Trophoblast cell (in vitro differentiated cells and primary cell): ENCODE data around the gene NMNAT3.
A peak's percentile ranks its signal among the peaks of the same experiment; 100 is the strongest.

ENCODE experiments used
- DNase-seq, 2 donors: peaks; one replicate each; pipeline ENCODE4 v3.0.0-alpha.2; 2016
- H2AFZ ChIP-seq: 2 replicates; pipeline ENCODE4 v1.6.1; 2013; ENCODE audit warnings: low read length, moderate library complexity, mild to moderate bottlenecking; ENCODE audit not compliant: insufficient read depth, poor library complexity
- H2AK5ac ChIP-seq: 2 replicates; pipeline ENCODE4 v1.6.1; 2013; ENCODE audit warnings: mild to moderate bottlenecking, low read length
- H2BK120ac ChIP-seq: 2 replicates; pipeline ENCODE4 v1.6.1; 2013; ENCODE audit warnings: low read length, mild to moderate bottlenecking, moderate library complexity; ENCODE audit not compliant: insufficient read depth, poor library complexity
- H2BK12ac ChIP-seq: 2 replicates; pipeline ENCODE4 v1.6.1; 2013; ENCODE audit warnings: mild to moderate bottlenecking, low read length, moderate library complexity
- H2BK5ac ChIP-seq: 2 replicates; pipeline ENCODE4 v1.6.1; 2013; ENCODE audit warnings: low read length, low read depth, moderate library complexity, mild to moderate bottlenecking; ENCODE audit not compliant: poor library complexity
- H3K14ac ChIP-seq: 2 replicates; pipeline ENCODE4 v1.6.1; 2013; ENCODE audit warnings: mild to moderate bottlenecking, low read length
- H3K18ac ChIP-seq: 2 replicates; pipeline ENCODE4 v1.6.1; 2013; ENCODE audit warnings: mild to moderate bottlenecking, low read length
- H3K23ac ChIP-seq: 2 replicates; pipeline ENCODE4 v1.6.1; 2013; ENCODE audit warnings: low read length
- H3K27ac ChIP-seq: 2 replicates; pipeline ENCODE4 v1.5.1; 2013; ENCODE audit warnings: low read depth, mild to moderate bottlenecking, inconsistent platforms, low read length, moderate library complexity
- H3K27me3 ChIP-seq: 2 replicates; pipeline ENCODE4 v1.6.1; 2013; ENCODE audit warnings: inconsistent platforms, mild to moderate bottlenecking, low read length, moderate library complexity; ENCODE audit not compliant: insufficient read depth
- H3K36me3 ChIP-seq, 2 experiments: 1 replicate in 1 of 2; 2 replicates in 1 of 2; pipeline ENCODE4 v1.6.1; 2013; ENCODE audit warnings: low read length in 2 of 2, mild to moderate bottlenecking in 2 of 2, moderate library complexity in 1 of 2; ENCODE audit not compliant: insufficient read depth in 2 of 2, control insufficient read depth in 1 of 2
- H3K4ac ChIP-seq: 2 replicates; pipeline ENCODE4 v1.6.1; 2013; ENCODE audit warnings: low read depth, mild to moderate bottlenecking, low read length, moderate library complexity
- H3K4me1 ChIP-seq, 2 experiments: 1 replicate in 1 of 2; 2 replicates in 1 of 2; pipeline ENCODE4 v1.6.1; 2013; ENCODE audit warnings: low read length in 2 of 2, mild to moderate bottlenecking in 2 of 2, moderate library complexity in 1 of 2; ENCODE audit not compliant: insufficient read depth in 2 of 2, control insufficient read depth in 1 of 2
- H3K4me2 ChIP-seq: 2 replicates; pipeline ENCODE4 v1.6.1; 2013; ENCODE audit warnings: inconsistent platforms, mild to moderate bottlenecking, low read length, moderate library complexity
- H3K4me3 ChIP-seq: 2 replicates; pipeline ENCODE4 v1.5.1; 2013; ENCODE audit warnings: mild to moderate bottlenecking, low read depth, low read length, inconsistent platforms
- H3K79me1 ChIP-seq: one replicate; pipeline ENCODE4 v1.6.1; 2013; ENCODE audit warnings: low read length
- H3K79me2 ChIP-seq: 2 replicates; pipeline ENCODE4 v1.6.1; 2013; ENCODE audit warnings: low read length, mild to moderate bottlenecking; ENCODE audit not compliant: control insufficient read depth, insufficient read depth, poor library complexity
- H3K9ac ChIP-seq: 2 replicates; pipeline ENCODE4 v1.6.1; 2013; ENCODE audit warnings: mild to moderate bottlenecking, low read length
- H3K9me3 ChIP-seq: 2 replicates; pipeline ENCODE4 v1.6.1; 2013; ENCODE audit warnings: low read depth, mild to moderate bottlenecking, control low read depth, inconsistent platforms, low read length; ENCODE audit not compliant: insufficient read depth
- H4K12ac ChIP-seq: 2 replicates; pipeline ENCODE4 v1.6.1; 2013; ENCODE audit warnings: low read depth, mild to moderate bottlenecking, low read length, moderate library complexity
- H4K8ac ChIP-seq: 2 replicates; pipeline ENCODE4 v1.6.1; 2013; ENCODE audit warnings: low read depth, mild to moderate bottlenecking, low read length, moderate library complexity
- H4K91ac ChIP-seq: one replicate; pipeline ENCODE4 v1.6.1; 2013; ENCODE audit warnings: low read depth, mild to moderate bottlenecking, low read length, moderate library complexity
- WGBS: extraction: QIAGEN DNeasy Blood & Tissue Kit; methylation state at CpG from one replicate; pipeline ENCODE4 v1.1.7; 2013; ENCODE audit warnings: missing lambda C conversion rate; ENCODE audit not compliant: insufficient read length, insufficient coverage; ENCODE audit errors: extremely low coverage; 5-methylcytosine and 5-hydroxymethylcytosine counted together

Gene NMNAT3

GRCh38 chr3:139671863-139672646, 5.7 kb downstream of the NMNAT3 start:
- peaks cover 3% of the 10 kb centered on the region for H3K27me3 ChIP-seq
- no CpG with 5 or more reads among the region's 7 CpGs for WGBS
- no peak overlapping the region for H4K91ac ChIP-seq
- H3K4me2 ChIP-seq = no peak overlapping the region
- no peak overlapping the region for H3K27ac ChIP-seq
- H2AFZ ChIP-seq = no peak overlapping the region
- no peak overlapping the region for H3K14ac ChIP-seq
- H3K4me1 ChIP-seq = no peaks in the 10 kb centered on the region
- H3K18ac ChIP-seq = no peak overlapping the region
- no peak overlapping the region for H3K9ac ChIP-seq
- no peak overlapping the region for H3K4ac ChIP-seq
- H2BK120ac ChIP-seq = no peak overlapping the region
- H4K12ac ChIP-seq = no peak overlapping the region
- H3K9me3 ChIP-seq = peaks cover 1% of the 10 kb centered on the region
- H3K23ac ChIP-seq = no peak overlapping the region
- no peak overlapping the region for H2BK12ac ChIP-seq
- no peak overlapping the region for H3K4me3 ChIP-seq
- H3K79me1 ChIP-seq = no peaks in the 10 kb centered on the region
- no peak for DNase-seq
- no peak overlapping the region for H2AK5ac ChIP-seq
- no peaks in the 10 kb centered on the region for H3K79me2 ChIP-seq
- no peaks in the 10 kb centered on the region for H3K36me3 ChIP-seq
- H4K8ac ChIP-seq = no peak overlapping the region
- no peak overlapping the region for H2BK5ac ChIP-seq

- WGBS = no CpG with 5 or more reads among the region's 2 CpGs
- Histone ChIP-seq H3K27me3 (no peaks in the 10 kb centered on the region), H2AK5ac (no peak overlapping the region), H3K4me3 (no peak overlapping the region), H3K18ac (no peak overlapping the region), H3K14ac (no peak overlapping the region), H3K23ac (no peak overlapping the region), H2BK5ac (no peak overlapping the region), H3K79me1 (no peaks in the 10 kb centered on the region), H3K36me3 (no peaks in the 10 kb centered on the region), H2BK12ac (no peak overlapping the region), H2BK120ac (no peak overlapping the region), H4K91ac (no peak overlapping the region), H3K27ac (no peak overlapping the region), H3K9me3 (peaks cover 1% of the 10 kb centered on the region), H4K8ac (no peak overlapping the region), H3K4me2 (no peak overlapping the region), H3K79me2 (no peaks in the 10 kb centered on the region), H3K4me1 (no peaks in the 10 kb centered on the region), H2AFZ (no peak overlapping the region), H4K12ac (no peak overlapping the region), H3K9ac (no peak overlapping the region), H3K4ac (no peak overlapping the region)
- no peak for DNase-seq
Measured at GRCh38 chr3:139671107-139671506, 6.7 kb downstream of the NMNAT3 start.

- no peak overlapping the region for H3K27ac ChIP-seq
- DNase-seq = peak; percentile 36 to 55
- H3K9ac ChIP-seq = no peak overlapping the region
- H3K79me1 ChIP-seq = no peaks in the 10 kb centered on the region
- H3K14ac ChIP-seq = no peak overlapping the region
- H2BK12ac ChIP-seq = no peak overlapping the region
- no peak overlapping the region for H2AK5ac ChIP-seq
- H2BK120ac ChIP-seq = no peak overlapping the region
- no peak overlapping the region for H3K4me2 ChIP-seq
- no peaks in the 10 kb centered on the region for H3K4me1 ChIP-seq
- WGBS = no CpG with 5 or more reads among the region's 4 CpGs
- H3K18ac ChIP-seq = no peak overlapping the region
- H3K23ac ChIP-seq = no peak overlapping the region
- H4K8ac ChIP-seq = no peak overlapping the region
- no peak overlapping the region for H2BK5ac ChIP-seq
- no peak overlapping the region for H4K91ac ChIP-seq
- H3K4ac ChIP-seq = no peak overlapping the region
- no peaks in the 10 kb centered on the region for H3K79me2 ChIP-seq
- no peak overlapping the region for H4K12ac ChIP-seq
- H3K27me3 ChIP-seq = no peaks in the 10 kb centered on the region
- no peak overlapping the region for H2AFZ ChIP-seq
- no peak overlapping the region for H3K4me3 ChIP-seq
- no peaks in the 10 kb centered on the region for H3K36me3 ChIP-seq
- H3K9me3 ChIP-seq = peaks cover 1% of the 10 kb centered on the region
Measured at GRCh38 chr3:139670196-139670595, 7.6 kb downstream of the NMNAT3 start.

GRCh38 chr3:139668332-139668731, 9.4 kb downstream of the NMNAT3 start:
- Histone ChIP-seq H2AK5ac (no peak overlapping the region), H2BK12ac (no peak overlapping the region), H3K4me3 (no peak overlapping the region), H3K36me3 (no peaks in the 10 kb centered on the region), H3K79me2 (no peaks in the 10 kb centered on the region), H3K9ac (no peak overlapping the region), H3K4ac (no peak overlapping the region), H3K14ac (no peak overlapping the region), H4K8ac (no peak overlapping the region), H4K12ac (no peak overlapping the region), H3K18ac (no peak overlapping the region), H3K9me3 (peaks cover 3% of the 10 kb centered on the region), H3K27ac (no peak overlapping the region), H3K4me1 (no peaks in the 10 kb centered on the region), H2BK120ac (no peak overlapping the region), H3K27me3 (no peaks in the 10 kb centered on the region), H2AFZ (no peak overlapping the region), H2BK5ac (no peak overlapping the region), H3K23ac (no peak overlapping the region), H3K4me2 (no peak overlapping the region), H4K91ac (no peak overlapping the region), H3K79me1 (no peaks in the 10 kb centered on the region)
- DNase-seq = no peak
